ENCODE measurements around the gene BMPR2.
"Not testable (repeated sequence)": the region's sequence is repeated elsewhere in the genome, so short reads cannot be mapped to it uniquely, and the experiment has no call there.

The BMPR2 gene

GRCh38 chr2:202373490-202373889 lies 2.6 kb upstream of the BMPR2 start:
- no peak for DNase-seq (ENCODE audit: extremely low read depth, low read depth)
- no peak for TF ChIP-seq CTCF (IDR thresholded peaks at IDR 0.05; ENCODE audit: low read depth, low read length, missing control alignments)
- H3K4me3 ChIP-seq (replicated peaks; ENCODE audit: low read depth, low read length) = no peak overlapping the region

GRCh38 chr2:202374383-202374782 lies 1.7 kb upstream of the BMPR2 start:
- peak overlapping the region; percentile 91 for H3K4me3 ChIP-seq (replicated peaks; ENCODE audit: low read depth, low read length)
- not testable (repeated sequence) for DNase-seq (ENCODE audit: extremely low read depth, low read depth)

GRCh38 chr2:202375033-202375608 lies 1.0 kb upstream of the BMPR2 start:
- H3K4me3 ChIP-seq (replicated peaks; ENCODE audit: low read depth, low read length) = peak overlapping the region; percentile 91
- TF ChIP-seq CTCF (IDR thresholded peaks at IDR 0.05; ENCODE audit: low read depth, low read length, missing control alignments) = no peak
- DNase-seq (ENCODE audit: extremely low read depth, low read depth) = peak; percentile 47

- peak; percentile 16 for DNase-seq (ENCODE audit: extremely low read depth, low read depth)
- no peak for TF ChIP-seq CTCF (IDR thresholded peaks at IDR 0.05; ENCODE audit: low read depth, low read length, missing control alignments)
- H3K4me3 ChIP-seq (replicated peaks; ENCODE audit: low read depth, low read length) = peak overlapping the region; percentile 91
Observed at GRCh38 chr2:202376460-202377206, 506 bp downstream of the BMPR2 start.

GRCh38 chr2:202377207-202377761 lies 1.2 kb downstream of the BMPR2 start:
- H3K4me3 ChIP-seq (replicated peaks; ENCODE audit: low read depth, low read length) = peak overlapping the region; percentile 91
- DNase-seq (ENCODE audit: extremely low read depth, low read depth) = no peak
- no peak for TF ChIP-seq CTCF (IDR thresholded peaks at IDR 0.05; ENCODE audit: low read depth, low read length, missing control alignments)

GRCh38 chr2:202378001-202378400 lies 1.9 kb downstream of the BMPR2 start:
- DNase-seq (ENCODE audit: extremely low read depth, low read depth) = no peak
- no peak for TF ChIP-seq CTCF (IDR thresholded peaks at IDR 0.05; ENCODE audit: low read depth, low read length, missing control alignments)
- H3K4me3 ChIP-seq (replicated peaks; ENCODE audit: low read depth, low read length) = peak overlapping the region; percentile 91

- DNase-seq (ENCODE audit: extremely low read depth, low read depth) = no peak
- peak overlapping the region; percentile 91 for H3K4me3 ChIP-seq (replicated peaks; ENCODE audit: low read depth, low read length)
- no peak for TF ChIP-seq CTCF (IDR thresholded peaks at IDR 0.05; ENCODE audit: low read depth, low read length, missing control alignments)
Observed at GRCh38 chr2:202378662-202379358, 2.7 kb downstream of the BMPR2 start.

All from HFF-Myc (cell line).